Stomach (tissue), 4 donors: ENCODE data around the gene EPHA6.

Experiments used
- CTCF ChIP-seq, 7 experiments: fragments of 450-650 bp in 4 of 7; fragments of 200-600 bp in 3 of 7; sonication (generic) in 3 of 7; IDR thresholded peaks; one replicate each; pipeline ENCODE4 v1.5.1; 2016 to 2019; ENCODE audit warnings: antibody characterized with exemption in 7 of 7, control low read depth in 2 of 7, mild to moderate bottlenecking in 1 of 7
- EP300 ChIP-seq: sonication (generic); formaldehyde crosslinking; IDR thresholded peaks from one replicate; pipeline ENCODE4 v1.6.1; 2017; ENCODE audit warnings: antibody characterized with exemption
- POLR2A ChIP-seq, 4 donors: fragments of 450-650 bp; IDR thresholded peaks; one replicate each; pipeline ENCODE4 v1.6.1; 2016; ENCODE audit warnings: antibody characterized with exemption in 4 of 4, control low read depth in 2 of 4, mild to moderate bottlenecking in 1 of 4, moderate library complexity in 1 of 4

DNA sequence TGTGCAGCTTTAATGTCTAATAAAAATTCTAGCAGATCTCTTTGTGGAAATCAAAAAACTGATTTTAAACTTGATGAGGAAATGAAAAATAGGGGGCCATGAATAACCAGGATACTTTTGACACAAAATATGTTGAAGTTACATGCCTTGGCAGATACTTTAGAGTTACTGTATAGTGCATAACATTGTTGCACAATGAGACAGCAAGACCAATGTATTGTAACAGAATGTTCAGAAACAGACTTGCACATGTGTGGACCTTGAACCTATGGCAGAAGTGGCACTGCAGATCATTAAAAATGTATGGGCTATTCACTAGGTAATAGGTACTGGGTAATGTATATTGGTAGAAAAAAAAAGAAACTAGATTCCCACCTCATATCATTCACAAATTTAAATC lies 607.2 kb downstream of the EPHA6 start:
- no peak for TF ChIP-seq CTCF (IDR thresholded peaks at IDR 0.05)
- no peak for TF ChIP-seq EP300
- no peak for TF ChIP-seq POLR2A (IDR thresholded peaks at IDR 0.05)
